ENCODE data around the gene RPL15.

DNA sequence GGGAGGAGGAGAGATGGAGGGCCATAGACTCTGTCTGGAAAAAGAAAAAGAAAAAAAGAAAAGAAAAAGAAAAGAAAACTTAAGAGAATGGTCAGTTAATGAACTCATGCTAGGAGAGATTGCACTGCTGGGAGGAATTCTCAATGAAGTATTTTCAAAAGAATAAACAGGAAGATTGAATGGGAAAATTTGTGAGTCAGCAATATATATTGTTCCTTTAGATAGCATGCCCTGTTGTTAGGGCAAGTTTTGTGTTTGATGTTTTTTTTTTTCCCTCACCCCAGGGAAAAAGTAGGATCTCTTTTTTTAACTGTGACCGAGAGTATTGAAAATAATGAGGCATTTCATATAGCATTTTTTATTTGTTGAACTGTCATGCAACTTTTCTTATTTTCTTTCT is 20.4 kb downstream of the RPL15 start:
- TF ChIP-seq, protein P1, sequence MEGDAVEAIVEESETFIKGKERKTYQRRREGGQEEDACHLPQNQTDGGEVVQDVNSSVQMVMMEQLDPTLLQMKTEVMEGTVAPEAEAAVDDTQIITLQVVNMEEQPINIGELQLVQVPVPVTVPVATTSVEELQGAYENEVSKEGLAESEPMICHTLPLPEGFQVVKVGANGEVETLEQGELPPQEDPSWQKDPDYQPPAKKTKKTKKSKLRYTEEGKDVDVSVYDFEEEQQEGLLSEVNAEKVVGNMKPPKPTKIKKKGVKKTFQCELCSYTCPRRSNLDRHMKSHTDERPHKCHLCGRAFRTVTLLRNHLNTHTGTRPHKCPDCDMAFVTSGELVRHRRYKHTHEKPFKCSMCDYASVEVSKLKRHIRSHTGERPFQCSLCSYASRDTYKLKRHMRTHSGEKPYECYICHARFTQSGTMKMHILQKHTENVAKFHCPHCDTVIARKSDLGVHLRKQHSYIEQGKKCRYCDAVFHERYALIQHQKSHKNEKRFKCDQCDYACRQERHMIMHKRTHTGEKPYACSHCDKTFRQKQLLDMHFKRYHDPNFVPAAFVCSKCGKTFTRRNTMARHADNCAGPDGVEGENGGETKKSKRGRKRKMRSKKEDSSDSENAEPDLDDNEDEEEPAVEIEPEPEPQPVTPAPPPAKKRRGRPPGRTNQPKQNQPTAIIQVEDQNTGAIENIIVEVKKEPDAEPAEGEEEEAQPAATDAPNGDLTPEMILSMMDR (IDR thresholded peaks at IDR 0.05; ENCODE audit: low read length), result no peak
- TF ChIP-seq EZH2 (optimal IDR thresholded peaks at IDR 0.05; ENCODE audit: low read depth, low read length), result no peak
